K562 (cell line): ENCODE results near the gene LPAR5. TPM values are rescaled to one million over a fixed set of nuclear protein-coding genes. Genes with fewer than 3 reads are reported as not detected.

Experiments used
- ARID1B ChIP-seq: fragments of 450-650 bp; IDR thresholded peaks from 2 replicates; pipeline ENCODE4 v1.6.1; 2016; ENCODE audit warnings: antibody characterized with exemption, mild to moderate bottlenecking, inconsistent platforms
- CAMTA2 ChIP-seq: fragments of 250-450 bp; sonication (Bioruptor Pico); conservative IDR thresholded peaks from 2 replicates; pipeline ENCODE4 v1.5.1; 2022
- CBFA2T3 ChIP-seq: fragments of 450-650 bp; IDR thresholded peaks from 2 replicates; pipeline ENCODE4 v1.6.1; 2017
- CBX8 ChIP-seq: fragments of 200-600 bp; sonication (generic); IDR thresholded peaks from 2 replicates; pipeline ENCODE4 v1.6.1; 2012; ENCODE audit warnings: borderline replicate concordance, mixed run types, low read depth, mild to moderate bottlenecking, moderate library complexity, mixed read lengths, low read length, control low read depth, inconsistent platforms; ENCODE audit not compliant: poor library complexity, severe bottlenecking; ENCODE audit errors: extremely low read depth
- CCNT2 ChIP-seq: IDR thresholded peaks from 2 replicates; pipeline ENCODE4 v1.6.1; 2011; ENCODE audit warnings: borderline replicate concordance, low read depth, mild to moderate bottlenecking, moderate library complexity, mixed read lengths, low read length; ENCODE audit not compliant: insufficient read length; ENCODE audit errors: extremely low read depth
- CHAMP1 ChIP-seq: fragments of 450-650 bp; IDR thresholded peaks from 2 replicates; pipeline ENCODE4 v1.6.1; 2016; ENCODE audit warnings: mild to moderate bottlenecking
- EGR1 ChIP-seq: fragments of 450-650 bp; conservative IDR thresholded peaks from 2 replicates; pipeline ENCODE4 v1.6.1; 2017; ENCODE audit warnings: mild to moderate bottlenecking
- EP300 ChIP-seq: IDR thresholded peaks from 2 replicates; pipeline ENCODE4 v1.6.1; 2012; ENCODE audit warnings: low read length, improper control_type of control experiment
- HNRNPL ChIP-seq: fragments of 200-400 bp; formaldehyde crosslinking; IDR thresholded peaks from 2 replicates; pipeline ENCODE4 v1.6.1; 2017; ENCODE audit warnings: low read depth, mild to moderate bottlenecking, low read length
- MAFG ChIP-seq: fragments of 450-650 bp; conservative IDR thresholded peaks from 2 replicates; pipeline ENCODE4 v1.6.1; 2016; ENCODE audit warnings: missing genetic modification characterization, missing compliant biosample characterization
- MCM5 ChIP-seq: fragments of 450-650 bp; IDR thresholded peaks from 2 replicates; pipeline ENCODE4 v1.6.1; 2016; ENCODE audit warnings: low read depth
- MECOM ChIP-seq: fragments of 250-450 bp; sonication (Bioruptor Pico); IDR thresholded peaks from 2 replicates; pipeline ENCODE4 v1.8.0; 2022; ENCODE audit warnings: inconsistent platforms
- MEIS2 ChIP-seq: fragments of 450-650 bp; IDR thresholded peaks from 2 replicates; pipeline ENCODE4 v1.6.1; 2014; ENCODE audit warnings: mild to moderate bottlenecking; ENCODE audit not compliant: partially characterized antibody
- NCOA2 ChIP-seq, 2 experiments: fragments of 450-650 bp; IDR thresholded peaks; 2 replicates each; pipeline ENCODE4 v1.6.1; 2018; ENCODE audit warnings: mild to moderate bottlenecking in 2 of 2, moderate library complexity in 1 of 2; ENCODE audit not compliant: partially characterized antibody in 2 of 2
- POLR3G ChIP-seq: IDR thresholded peaks from 2 replicates; pipeline ENCODE4 v1.6.1; 2011; ENCODE audit not compliant: insufficient read length, insufficient replicate concordance; ENCODE audit errors: extremely low read depth
- SNRNP70 ChIP-seq: fragments of 200-400 bp; formaldehyde crosslinking; optimal IDR thresholded peaks from 2 replicates; pipeline ENCODE3; 2017; ENCODE audit warnings: low read depth, low read length
- TARDBP ChIP-seq: fragments of 450-650 bp; IDR thresholded peaks from 2 replicates; pipeline ENCODE4 v1.6.1; 2016
- ZFPM2 ChIP-seq: fragments of 250-450 bp; sonication (Bioruptor Pico); IDR thresholded peaks from 2 replicates; pipeline ENCODE4 v1.5.1; 2022; ENCODE audit warnings: mild to moderate bottlenecking
- ZNF431 ChIP-seq: sonication (generic); formaldehyde crosslinking; IDR thresholded peaks from 2 replicates; pipeline ENCODE4 v1.8.0; 2022; ENCODE audit warnings: mild to moderate bottlenecking, missing genetic modification reagents
- ZNF644 ChIP-seq: fragments of 200-800 bp; sonication (Bioruptor generic); IDR thresholded peaks from 2 replicates; pipeline ENCODE4 v1.6.1; 2016; ENCODE audit warnings: low read depth, missing genetic modification characterization, missing compliant biosample characterization
- ZNF717 ChIP-seq: fragments of 250-450 bp; sonication (Bioruptor Pico); IDR thresholded peaks from 2 replicates; pipeline ENCODE4 v1.5.0; 2021
- polyA plus RNA-seq, 8 experiments: library from polyadenylated mRNA; depleted of rRNA in 4 of 8; stranded (reverse) in 5 of 8; unstranded in 3 of 8; fragments of >200 nt; fragmentation: Nextera tagmentation in 2 of 8; fragmentation: Illumina TruSeq in 1 of 8; extraction: Ambion mirVana in 2 of 8; extraction: Trizol in 1 of 8; gene quantifications; 2 replicates each; pipeline versions ENCODE4 v1.2.1 to v1.2.3, GENCODE V29; 2011 to 2014; ENCODE audit warnings: inconsistent platforms in 1 of 8, missing spikeins in 1 of 8
- total RNA-seq, 7 experiments: library from RNA; depleted of rRNA in 6 of 7; stranded (reverse); fragments of >200 nt in 6 of 7; fragmentation: Illumina TruSeq in 2 of 7; extraction: Trizol in 2 of 7; gene quantifications; 2 replicates each; pipeline versions ENCODE4 v1.2.1 to v1.2.3, GENCODE V29; 2011 to 2021; ENCODE audit warnings: low replicate concordance in 1 of 7
- TF ChIP-seq, protein P1 (sequence below): fragments of 250-450 bp; sonication (Bioruptor Pico); IDR thresholded peaks from 2 replicates; pipeline ENCODE4 v1.4.0; 2020; ENCODE audit warnings: borderline replicate concordance
- TF ChIP-seq, protein P2 (sequence below): fragments of 450-650 bp; formaldehyde crosslinking; IDR thresholded peaks from 2 replicates; pipeline ENCODE4 v1.4.0; 2020; ENCODE audit warnings: mild to moderate bottlenecking, moderate library complexity
- TF ChIP-seq, protein P3 (sequence below): sonication (generic); formaldehyde crosslinking; IDR thresholded peaks from 2 replicates; pipeline ENCODE4 v1.8.0; 2022; ENCODE audit warnings: mild to moderate bottlenecking, missing genetic modification reagents

LPAR5 gene
- total and polyA plus RNA-seq, 9 of the 15 experiments (the other 6 are each of a cell fraction or from before 2014, with no cell fraction given): 1.3 to 11.7 (median 3.6) TPM

GRCh38 chr12:6613015-6613775 is 22.6 kb downstream of the LPAR5 start (continued):
- TF ChIP-seq HNRNPL: no peak
- TF ChIP-seq, protein P1, sequence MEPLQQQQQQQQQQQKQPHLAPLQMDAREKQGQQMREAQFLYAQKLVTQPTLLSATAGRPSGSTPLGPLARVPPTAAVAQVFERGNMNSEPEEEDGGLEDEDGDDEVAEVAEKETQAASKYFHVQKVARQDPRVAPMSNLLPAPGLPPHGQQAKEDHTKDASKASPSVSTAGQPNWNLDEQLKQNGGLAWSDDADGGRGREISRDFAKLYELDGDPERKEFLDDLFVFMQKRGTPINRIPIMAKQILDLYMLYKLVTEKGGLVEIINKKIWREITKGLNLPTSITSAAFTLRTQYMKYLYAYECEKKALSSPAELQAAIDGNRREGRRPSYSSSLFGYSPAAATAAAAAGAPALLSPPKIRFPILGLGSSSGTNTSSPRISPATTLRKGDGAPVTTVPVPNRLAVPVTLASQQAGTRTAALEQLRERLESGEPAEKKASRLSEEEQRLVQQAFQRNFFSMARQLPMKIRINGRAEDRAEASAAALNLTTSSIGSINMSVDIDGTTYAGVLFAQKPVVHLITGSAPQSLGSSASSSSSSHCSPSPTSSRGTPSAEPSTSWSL (CRISPR knock-in tag): no peak
- TF ChIP-seq ZNF644 (tag): peak; percentile 95
- no peak for TF ChIP-seq MAFG (tag)
- TF ChIP-seq TARDBP: peak; percentile 95
- no peak for TF ChIP-seq ZNF431 (CRISPR knock-in tag)
- TF ChIP-seq, protein P2, sequence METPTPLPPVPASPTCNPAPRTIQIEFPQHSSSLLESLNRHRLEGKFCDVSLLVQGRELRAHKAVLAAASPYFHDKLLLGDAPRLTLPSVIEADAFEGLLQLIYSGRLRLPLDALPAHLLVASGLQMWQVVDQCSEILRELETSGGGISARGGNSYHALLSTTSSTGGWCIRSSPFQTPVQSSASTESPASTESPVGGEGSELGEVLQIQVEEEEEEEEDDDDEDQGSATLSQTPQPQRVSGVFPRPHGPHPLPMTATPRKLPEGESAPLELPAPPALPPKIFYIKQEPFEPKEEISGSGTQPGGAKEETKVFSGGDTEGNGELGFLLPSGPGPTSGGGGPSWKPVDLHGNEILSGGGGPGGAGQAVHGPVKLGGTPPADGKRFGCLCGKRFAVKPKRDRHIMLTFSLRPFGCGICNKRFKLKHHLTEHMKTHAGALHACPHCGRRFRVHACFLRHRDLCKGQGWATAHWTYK (CRISPR knock-in tag): 0 out of 2 replicates have a peak, but pooled peaks have one; percentile 71
- TF ChIP-seq NCOA2 (IDR thresholded peaks at IDR 0.05; ENCODE audit: partially characterized antibody in 2 of 2): no peak
- peak; percentile 59 for TF ChIP-seq ARID1B
- no peak for TF ChIP-seq MEIS2
- no peak for TF ChIP-seq CCNT2
- peak; percentile 72 for TF ChIP-seq EGR1
- TF ChIP-seq MECOM: 0 out of 2 replicates have a peak, but pooled peaks have one; percentile 51
- TF ChIP-seq EP300: peak; percentile 34
- TF ChIP-seq SNRNP70: no peak
- TF ChIP-seq MCM5: no peak
- TF ChIP-seq, protein P3, sequence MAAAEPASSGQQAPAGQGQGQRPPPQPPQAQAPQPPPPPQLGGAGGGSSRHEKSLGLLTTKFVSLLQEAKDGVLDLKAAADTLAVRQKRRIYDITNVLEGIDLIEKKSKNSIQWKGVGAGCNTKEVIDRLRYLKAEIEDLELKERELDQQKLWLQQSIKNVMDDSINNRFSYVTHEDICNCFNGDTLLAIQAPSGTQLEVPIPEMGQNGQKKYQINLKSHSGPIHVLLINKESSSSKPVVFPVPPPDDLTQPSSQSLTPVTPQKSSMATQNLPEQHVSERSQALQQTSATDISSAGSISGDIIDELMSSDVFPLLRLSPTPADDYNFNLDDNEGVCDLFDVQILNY (CRISPR knock-in tag): no peak
- TF ChIP-seq POLR3G: no peak
- TF ChIP-seq ZFPM2 (CRISPR knock-in tag): no peak
- no peak for TF ChIP-seq CBX8
- TF ChIP-seq CAMTA2 (CRISPR knock-in tag): no peak
- TF ChIP-seq ZNF717 (CRISPR knock-in tag): no peak
- TF ChIP-seq CHAMP1: no peak
- TF ChIP-seq CBFA2T3: no peak
